Gastrocnemius medialis (tissue), 4 donors: Measurements from ENCODE around the gene KCNQ5.

ENCODE experiments used
- CTCF ChIP-seq, 5 experiments: fragments of 450-650 bp in 3 of 5; fragments of 200-600 bp in 2 of 5; sonication (generic) in 2 of 5; IDR thresholded peaks in 4 of 5; conservative IDR thresholded peaks in 1 of 5; 1 replicate in 4 of 5; 2 replicates in 1 of 5; pipeline ENCODE4 v1.5.1; 2016 to 2019; ENCODE audit warnings: antibody characterized with exemption in 5 of 5, mild to moderate bottlenecking in 3 of 5, moderate library complexity in 3 of 5
- POLR2A ChIP-seq, 2 donors: fragments of 450-650 bp; IDR thresholded peaks; one replicate each; pipeline ENCODE4 v1.6.1; 2017; ENCODE audit warnings: antibody characterized with exemption in 2 of 2, mild to moderate bottlenecking in 2 of 2, moderate library complexity in 2 of 2

GRCh38 chr6:72890233-72890632, 268.4 kb downstream of the KCNQ5 start:
- TF ChIP-seq POLR2A (IDR thresholded peaks at IDR 0.05) (no peak), CTCF (IDR thresholded peaks at IDR 0.05 in 4 of 5, conservative IDR thresholded peaks at IDR 0.05 in 1 of 5) (no peak)
